Measurements from ENCODE around the gene RBFOX1. TPM values are rescaled to one million over a fixed set of nuclear protein-coding genes. Genes with fewer than 3 reads are reported as not detected.

Gene RBFOX1
- total RNA-seq, 1 experiment from 2014 or later = not detected

DNA sequence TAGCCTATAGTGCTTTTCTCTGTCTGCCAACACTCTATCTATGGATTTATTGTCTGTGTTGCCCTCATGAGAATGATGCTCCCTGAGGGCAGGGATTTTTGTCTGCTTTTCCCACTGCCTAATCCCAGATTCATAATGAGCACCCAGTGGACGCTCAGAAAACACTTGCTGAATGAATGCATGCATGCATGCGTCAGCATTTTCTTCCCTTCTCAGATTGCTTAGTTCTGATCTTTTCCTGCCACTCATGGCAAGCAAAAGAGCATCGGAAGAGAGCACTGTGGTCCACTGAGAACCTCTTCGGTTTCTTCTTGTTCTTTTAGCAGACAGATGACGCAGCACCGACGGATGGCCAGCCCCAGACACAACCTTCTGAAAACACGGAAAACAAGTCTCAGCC lies 246.8 kb downstream of the RBFOX1 start:
- Histone ChIP-seq H3K9ac (ENCODE audit: low read length) (no peak overlapping the region), H3K4me1 (ENCODE audit: control insufficient read depth in 1 of 2, insufficient read depth in 2 of 2, low read length in 2 of 2) (no peaks in the 10 kb centered on the region), H3K9me2 (ENCODE audit: insufficient read depth) (no peaks in the 10 kb centered on the region), H3K27me3 (ENCODE audit: insufficient read depth, low read length) (no peaks in the 10 kb centered on the region), H3K4me2 (ENCODE audit: low read length) (no peak overlapping the region), H3K27ac (ENCODE audit: low read depth, low read length) (no peak overlapping the region), H3K36me3 (ENCODE audit: control insufficient read depth in 1 of 2, insufficient read depth in 2 of 2, low read length in 2 of 2) (no peaks in the 10 kb centered on the region), H2AFZ (ENCODE audit: low read depth, low read length, poor library complexity, severe bottlenecking) (no peak overlapping the region), H3K9me3 (ENCODE audit: control insufficient read depth in 1 of 2, insufficient read depth in 1 of 2, low read depth in 1 of 2, low read length in 2 of 2) (peaks cover 0 to 12% of the 10 kb centered on the region in 2 experiments; a peak in 2 of 4 replicates), H4K20me1 (ENCODE audit: insufficient read depth) (no peaks in the 10 kb centered on the region), H3K79me2 (ENCODE audit: insufficient read depth, low read length) (no peaks in the 10 kb centered on the region), H3K4me3 (replicated peaks in 1 of 2; ENCODE audit: low read depth in 1 of 2, low read length in 2 of 2) (no peak overlapping the region)
- TF ChIP-seq YY1 (IDR thresholded peaks at IDR 0.05; ENCODE audit: extremely low read depth, insufficient replicate concordance, low read depth, low read length) (no peak), POLR2AphosphoS5 (IDR thresholded peaks at IDR 0.05; ENCODE audit: low read depth, low read length) (no peak), CEBPB (IDR thresholded peaks at IDR 0.05; ENCODE audit: low read depth) (no peak)
- TF ChIP-seq, protein P1, sequence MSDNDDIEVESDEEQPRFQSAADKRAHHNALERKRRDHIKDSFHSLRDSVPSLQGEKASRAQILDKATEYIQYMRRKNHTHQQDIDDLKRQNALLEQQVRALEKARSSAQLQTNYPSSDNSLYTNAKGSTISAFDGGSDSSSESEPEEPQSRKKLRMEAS (IDR thresholded peaks at IDR 0.05) = no peak
- ChIA-PET CTCF (no interaction called here), POLR2A (no interaction called here), RAD21 (ENCODE audit: low non-redundant PET in 1 of 2, low total read pairs in 2 of 2, uncharacterized antibody in 2 of 2, unreplicated experiment in 2 of 2) (no interaction called here)
- ATAC-seq (no peak), DNase-seq (ENCODE audit: low read depth, low spot score) (no peak)
- no TSS peak for BruUV-seq (replicated peaks)
- intact Hi-C loops (cut with micrococcal nuclease) = no loop called here

DNA sequence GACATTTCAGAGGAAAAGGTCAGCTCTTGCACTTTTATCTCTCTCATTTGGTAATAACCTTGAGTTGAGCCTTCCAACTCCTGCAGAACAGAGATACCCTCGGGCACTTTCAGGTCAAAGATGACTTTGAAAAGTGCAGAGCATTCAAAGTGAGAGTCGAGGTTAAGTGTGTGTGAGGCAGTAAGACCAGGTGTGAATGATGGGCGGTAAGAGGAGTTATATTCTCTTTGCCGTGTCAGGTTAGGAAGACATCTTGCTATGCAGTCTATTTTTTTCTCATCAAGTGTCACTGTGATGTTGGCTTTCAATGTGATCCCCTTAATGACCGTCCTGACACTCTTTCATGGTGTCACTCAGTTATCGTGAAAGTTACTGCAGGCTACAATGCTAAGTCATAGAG lies 248.5 kb downstream of the RBFOX1 start:
- Histone ChIP-seq H3K4me1 (ENCODE audit: control insufficient read depth in 1 of 2, insufficient read depth in 2 of 2, low read length in 2 of 2) (no peaks in the 10 kb centered on the region), H3K27me3 (ENCODE audit: insufficient read depth, low read length) (no peaks in the 10 kb centered on the region), H2AFZ (ENCODE audit: low read depth, low read length, poor library complexity, severe bottlenecking) (no peak overlapping the region), H3K27ac (ENCODE audit: low read depth, low read length) (no peak overlapping the region), H3K4me2 (ENCODE audit: low read length) (no peak overlapping the region), H3K79me2 (ENCODE audit: insufficient read depth, low read length) (no peaks in the 10 kb centered on the region), H3K36me3 (ENCODE audit: control insufficient read depth in 1 of 2, insufficient read depth in 2 of 2, low read length in 2 of 2) (no peaks in the 10 kb centered on the region), H3K9ac (ENCODE audit: low read length) (no peak overlapping the region), H3K9me2 (ENCODE audit: insufficient read depth) (no peaks in the 10 kb centered on the region), H3K9me3 (ENCODE audit: control insufficient read depth in 1 of 2, insufficient read depth in 1 of 2, low read depth in 1 of 2, low read length in 2 of 2) (peaks cover 5 to 12% of the 10 kb centered on the region in 2 experiments; a peak in 2 of 4 replicates), H4K20me1 (ENCODE audit: insufficient read depth) (no peaks in the 10 kb centered on the region), H3K4me3 (replicated peaks in 1 of 2; ENCODE audit: low read depth in 1 of 2, low read length in 2 of 2) (no peak overlapping the region)
- POLR2A ChIA-PET = no interaction called here
- CTCF ChIA-PET = no interaction called here
- DNase-seq (ENCODE audit: low read depth, low spot score) (no peak), ATAC-seq (no peak)
- BruUV-seq (replicated peaks) = no TSS peak
- RAD21 ChIA-PET (ENCODE audit: low non-redundant PET in 1 of 2, low total read pairs in 2 of 2, uncharacterized antibody in 2 of 2, unreplicated experiment in 2 of 2) = no interaction called here
- intact Hi-C loops (cut with micrococcal nuclease) = no loop called here
- no peak for TF ChIP-seq ELF1 (IDR thresholded peaks at IDR 0.05; ENCODE audit: borderline replicate concordance, low read depth)
- TF ChIP-seq SP1 (IDR thresholded peaks at IDR 0.05; ENCODE audit: low read depth) = no peak
- TF ChIP-seq POLR2A (IDR thresholded peaks at IDR 0.05; ENCODE audit: borderline replicate concordance, extremely low read depth, insufficient read depth, insufficient read length) = no peak
- no peak for TF ChIP-seq RAD21 (IDR thresholded peaks at IDR 0.05; ENCODE audit: low read depth)
- TF ChIP-seq JUND (IDR thresholded peaks at IDR 0.05) = no peak
- no peak for TF ChIP-seq CEBPB (IDR thresholded peaks at IDR 0.05; ENCODE audit: low read depth)
- TF ChIP-seq, protein P2, sequence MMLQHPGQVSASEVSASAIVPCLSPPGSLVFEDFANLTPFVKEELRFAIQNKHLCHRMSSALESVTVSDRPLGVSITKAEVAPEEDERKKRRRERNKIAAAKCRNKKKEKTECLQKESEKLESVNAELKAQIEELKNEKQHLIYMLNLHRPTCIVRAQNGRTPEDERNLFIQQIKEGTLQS (IDR thresholded peaks at IDR 0.05) = no peak
